Measurements from ENCODE around the gene DISC1. TPM values are rescaled to one million over a fixed set of nuclear protein-coding genes. Genes with fewer than 3 reads are reported as not detected.

DISC1 gene
- total and polyA plus RNA-seq, 2 of the 13 experiments (the other 11 are each of a cell fraction or from before 2014, with no cell fraction given), result 4.2 to 4.6 TPM

- TF ChIP-seq KDM4B (CRISPR knock-in tag; IDR thresholded peaks at IDR 0.05), result no peak
These were observed 67.5 kb downstream of the DISC1 start (continued) for GRCh38 chr1:231694075-231694431.

- Histone ChIP-seq H3K4me3 (replicated peaks in 1 of 3; ENCODE audit: insufficient read depth in 1 of 3, low read depth in 2 of 3, low read length in 3 of 3) (no peak overlapping the region), H3K27ac (ENCODE audit: extremely low read length, insufficient read depth, low read length) (no peak overlapping the region), H3K4me2 (ENCODE audit: low read depth, low read length) (no peak overlapping the region), H3K36me3 (replicated peaks in 1 of 2; ENCODE audit: control insufficient read depth in 1 of 2, insufficient read depth in 2 of 2, low read length in 2 of 2) (peaks cover 0 to 2% of the 10 kb centered on the region in 2 experiments; a peak in 2 of 5 replicates), H3K9ac (ENCODE audit: insufficient read depth, low read depth, low read length) (no peak overlapping the region), H4K20me1 (ENCODE audit: insufficient read depth, low read length) (peaks cover 8% of the 10 kb centered on the region; the same call in 1 of the 2 replicates), H3K4me1 (ENCODE audit: insufficient read depth, low read length) (peaks cover 21% of the 10 kb centered on the region), H3K27me3 (ENCODE audit: control insufficient read depth in 1 of 2, insufficient read depth in 2 of 2, low read length in 2 of 2) (no peaks in the 10 kb centered on the region), H3K79me2 (ENCODE audit: insufficient read depth, low read length) (no peaks in the 10 kb centered on the region), H2AFZ (ENCODE audit: low read length) (no peak overlapping the region), H3K9me3 (ENCODE audit: low read length) (no peaks in the 10 kb centered on the region)
- CTCF ChIA-PET (ENCODE audit: low intra/inter-chr PET ratio, low total read pairs), result no interaction called here
- POLR2A ChIA-PET, result no interaction called here
- FAIRE-seq (no peak), ATAC-seq (no peak), DNase-seq (ENCODE audit: low spot score) (no peak)
- intact Hi-C loops (cut with micrococcal nuclease; ENCODE audit: unreplicated experiment), result no loop called here
- no TSS peak for BruUV-seq (replicated peaks)
- in situ Hi-C loops (cut with HindIII; ENCODE audit: extremely low pct_ligation_motif_present, low pct_unique_long_range_greater_than_20kb), result no loop called here
- WGBS (ENCODE audit: low lambda C conversion rate), result 98% methylated on average over 5 of the region's 18 CpGs
- no peak for TF ChIP-seq ZNF839 (CRISPR knock-in tag; IDR thresholded peaks at IDR 0.05; ENCODE audit: borderline replicate concordance)
- TF ChIP-seq RFX1 (IDR thresholded peaks at IDR 0.05), result no peak
- TF ChIP-seq DR1 (CRISPR knock-in tag; IDR thresholded peaks at IDR 0.05), result no peak
- no peak for TF ChIP-seq ZNF530 (CRISPR knock-in tag; IDR thresholded peaks at IDR 0.05; ENCODE audit: low read depth)
- TF ChIP-seq ZKSCAN5 (CRISPR knock-in tag; IDR thresholded peaks at IDR 0.05), result no peak
- no peak for TF ChIP-seq ZBTB38 (CRISPR knock-in tag; IDR thresholded peaks at IDR 0.05)
- TF ChIP-seq CENPBD1 (CRISPR knock-in tag; IDR thresholded peaks at IDR 0.05; ENCODE audit: borderline replicate concordance, low read depth), result no peak
- no peak for TF ChIP-seq RNF219 (CRISPR knock-in tag; IDR thresholded peaks at IDR 0.05)
- no peak for TF ChIP-seq ZFAT (CRISPR knock-in tag; conservative IDR thresholded peaks at IDR 0.05)
- no peak for TF ChIP-seq ZBTB10 (CRISPR knock-in tag; IDR thresholded peaks at IDR 0.05; ENCODE audit: borderline replicate concordance)
- no peak for TF ChIP-seq ZNF30 (CRISPR knock-in tag; IDR thresholded peaks at IDR 0.05)
- no peak for TF ChIP-seq ZNF570 (CRISPR knock-in tag; IDR thresholded peaks at IDR 0.05; ENCODE audit: borderline replicate concordance)
- TF ChIP-seq ATM (IDR thresholded peaks at IDR 0.05; ENCODE audit: borderline replicate concordance), result no peak
- no peak for TF ChIP-seq MLX (CRISPR knock-in tag; IDR thresholded peaks at IDR 0.05)
- no peak for TF ChIP-seq KDM3A (CRISPR knock-in tag; IDR thresholded peaks at IDR 0.05; ENCODE audit: low read depth)
These were observed 68.0 kb downstream of the DISC1 start for GRCh38 chr1:231694465-231695077.
